ENCODE data around the gene NAT9.

NAT9 gene

DNA sequence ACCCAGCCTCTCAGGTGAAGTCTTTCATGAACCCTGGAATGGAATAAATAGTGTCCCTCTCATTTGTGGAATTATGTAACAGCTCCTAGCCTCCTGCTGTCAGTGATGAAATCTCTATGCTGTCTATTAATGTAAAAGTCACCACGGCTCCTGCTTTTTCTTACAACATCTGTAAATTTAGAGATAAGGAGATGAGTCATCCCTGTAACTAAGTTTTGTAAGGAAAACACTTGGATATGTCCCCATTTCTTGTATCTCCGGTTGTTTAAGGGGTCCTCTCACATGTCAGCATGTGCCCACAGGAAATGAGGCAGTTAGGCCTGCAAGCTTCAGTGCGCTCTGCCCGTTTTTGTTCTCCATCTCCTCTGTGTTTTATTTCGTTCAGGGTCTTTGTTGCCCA is 2.8 kb upstream of the NAT9 start:
- DNase-seq, result no peak

DNA sequence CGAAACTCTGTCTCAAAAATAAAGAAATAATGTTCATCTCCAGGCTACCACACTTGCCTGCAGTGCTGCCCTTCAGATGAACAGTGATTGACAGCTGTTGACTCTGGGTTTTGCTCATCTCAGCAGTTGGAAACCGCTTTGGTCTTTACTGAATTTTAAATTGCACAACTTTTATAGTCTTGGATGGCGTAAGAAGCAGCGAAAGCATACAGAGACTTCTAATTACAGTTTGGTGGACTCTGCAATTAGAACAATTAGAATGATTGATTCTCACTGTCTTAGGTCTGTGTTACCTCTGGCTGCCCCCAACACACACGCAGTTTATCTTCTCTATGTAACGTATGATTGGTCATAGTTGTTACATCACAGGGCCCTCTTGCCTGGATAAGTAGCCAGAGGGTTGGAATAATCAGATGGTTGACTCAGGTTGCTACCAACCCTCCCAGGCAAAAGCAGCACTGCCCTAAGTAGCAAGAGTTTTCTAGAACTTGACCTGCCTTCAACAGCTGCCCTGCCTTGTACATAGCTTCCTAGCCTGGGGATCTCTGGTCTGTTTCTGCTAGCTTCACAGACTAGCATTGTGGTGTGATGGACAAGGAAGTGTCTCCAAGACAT is 1.9 kb upstream of the NAT9 start:
- no peak for DNase-seq

DNA sequence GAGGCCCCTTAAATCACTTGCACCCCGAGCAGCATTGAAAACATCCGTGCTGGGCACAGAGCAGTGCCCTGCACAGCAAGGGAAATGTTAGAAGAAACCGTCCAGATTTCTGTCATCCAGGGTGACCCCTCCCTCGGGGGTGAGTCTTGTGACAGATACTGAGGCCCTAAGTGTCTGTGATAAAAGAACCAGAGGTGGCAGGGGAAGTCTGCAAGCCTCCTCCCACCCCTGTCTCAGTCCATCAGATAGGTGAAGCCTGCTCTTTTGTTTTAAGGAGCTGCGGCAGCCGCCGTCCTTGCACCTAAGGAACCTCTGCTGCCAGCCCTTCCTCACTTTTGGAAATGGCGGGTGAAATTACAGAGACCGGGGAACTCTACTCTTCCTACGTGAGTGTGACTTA is 845 bp upstream of the NAT9 start:
- no peak for DNase-seq

DNA sequence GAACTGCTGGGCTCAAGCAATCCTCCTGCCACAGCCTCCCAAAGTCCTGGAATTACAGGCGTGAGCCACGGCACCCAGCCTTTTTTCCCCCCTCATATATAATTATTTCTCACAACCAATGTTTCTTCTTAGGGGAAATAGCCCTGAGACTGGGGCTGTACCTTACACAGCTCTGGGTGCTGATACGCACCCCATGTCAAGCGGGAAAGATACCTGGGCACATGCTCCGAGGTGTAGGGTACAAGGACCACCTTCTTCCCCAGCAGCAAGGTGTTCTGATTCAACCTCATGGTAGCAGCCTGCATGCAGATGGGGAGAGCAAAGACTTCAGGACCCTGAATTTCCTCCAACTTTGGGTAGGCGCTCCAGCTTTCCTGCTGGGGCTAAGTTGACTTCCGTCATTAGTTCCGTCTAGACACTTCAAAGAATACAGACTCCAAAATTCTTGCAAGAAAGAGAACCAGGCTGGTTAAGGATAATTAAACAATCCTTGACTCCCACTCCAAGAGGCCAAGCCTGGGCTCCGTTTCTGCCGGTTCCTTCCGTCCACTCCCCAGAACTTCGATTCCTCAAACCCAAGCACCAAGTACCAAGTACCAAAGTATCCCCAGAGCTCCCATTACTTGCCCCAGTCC is 619 bp downstream of the NAT9 start:
- no peak for DNase-seq

DNA sequence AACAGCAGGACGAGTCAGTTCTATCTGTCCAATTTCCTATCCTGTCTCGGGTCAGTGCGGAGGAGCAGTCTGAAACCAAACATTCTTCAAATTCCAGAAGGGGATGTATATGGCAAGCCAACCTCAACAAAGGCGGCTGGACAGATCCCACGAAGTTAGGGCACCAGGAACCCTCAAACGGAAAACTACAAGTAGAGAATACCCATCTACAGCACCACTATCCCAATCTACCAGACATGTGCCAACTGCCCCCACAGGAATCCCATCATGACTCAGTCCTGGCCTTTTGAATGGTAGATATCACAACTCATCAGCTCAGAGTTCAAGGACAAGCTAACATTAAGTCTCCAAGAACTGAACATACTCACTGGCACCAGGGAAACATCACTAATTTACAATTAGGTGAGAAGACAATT is 2.3 kb downstream of the NAT9 start:
- DNase-seq, result no peak

GRCh38 chr17:74773414-74773813 is 2.7 kb downstream of the NAT9 start:
- no peak for DNase-seq

- no peak for DNase-seq
Measured at GRCh38 chr17:74772053-74772452, 4.1 kb downstream of the NAT9 start.

- no peak for DNase-seq
Measured at GRCh38 chr17:74771319-74771914, 4.7 kb downstream of the NAT9 start.

DNA sequence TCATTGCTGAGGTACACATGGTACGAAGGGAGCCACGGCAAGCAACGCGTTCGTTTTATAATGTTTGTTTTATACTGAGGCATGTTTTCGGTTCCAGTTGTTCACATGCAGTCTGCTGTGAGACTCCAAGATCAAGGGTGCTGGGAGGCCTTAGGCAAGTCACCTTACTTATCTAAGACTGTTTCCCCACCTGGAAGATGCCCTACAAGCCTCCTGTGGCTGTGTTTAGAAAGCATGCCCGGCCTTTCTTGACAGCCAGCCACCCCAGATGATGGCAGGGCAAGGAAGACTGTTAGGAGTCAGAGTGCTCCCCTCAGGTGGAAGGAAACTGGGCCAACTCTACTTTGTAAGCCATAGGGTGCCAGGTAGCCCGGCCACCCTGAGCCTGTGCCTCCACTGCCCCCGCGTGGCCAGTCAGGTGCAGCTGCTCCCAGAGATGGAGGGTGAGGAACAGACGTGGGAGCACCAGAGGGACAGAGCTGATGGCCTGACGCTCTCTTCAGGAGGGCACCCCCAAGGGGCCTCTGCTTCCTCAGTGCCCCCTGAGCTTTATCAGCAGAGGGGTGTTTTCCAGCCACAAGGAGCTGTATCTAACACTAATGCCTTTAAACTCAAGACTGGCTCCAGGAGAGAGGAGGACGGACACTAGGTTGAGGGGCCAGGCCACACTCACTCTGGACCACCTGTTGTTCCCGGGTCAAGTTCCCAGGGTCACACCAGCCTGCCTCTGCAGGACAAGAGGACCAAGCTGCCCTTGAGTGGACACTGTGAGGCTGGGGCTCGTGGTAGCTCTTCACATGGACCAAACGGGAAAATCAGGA is 5.4 kb downstream of the NAT9 start:
- DNase-seq, result peak; percentile 47

DNA sequence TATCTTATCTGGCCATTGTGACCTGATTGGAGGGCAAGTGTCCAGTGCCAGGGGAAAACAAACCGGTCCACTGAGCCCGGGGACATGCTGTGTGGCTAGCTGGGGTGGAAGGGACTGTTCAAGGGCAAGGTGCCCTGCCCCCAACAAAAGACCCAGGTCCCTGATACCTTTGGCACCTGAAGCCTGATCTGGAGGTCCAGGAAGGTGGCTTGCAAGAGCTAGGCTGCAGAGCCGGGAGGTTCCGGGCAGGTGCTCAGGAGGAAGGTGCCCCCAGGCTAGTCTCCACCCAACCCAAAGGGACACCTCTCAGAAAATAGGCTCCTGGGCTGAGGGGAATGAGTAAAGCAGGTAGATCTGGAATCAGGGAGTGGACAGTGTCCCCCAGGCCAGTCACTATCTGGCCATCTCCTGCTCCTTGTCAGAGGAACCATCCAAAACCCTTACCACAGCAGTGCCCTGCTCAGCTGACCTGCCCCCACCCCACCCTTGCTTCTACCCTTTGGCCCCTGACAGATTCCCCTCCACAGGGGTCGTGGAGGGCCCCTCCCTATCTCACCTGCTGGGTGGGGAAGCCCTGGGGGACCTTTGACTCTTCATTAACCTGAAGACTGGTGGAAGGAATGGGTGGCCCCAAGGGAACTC is 6.2 kb downstream of the NAT9 start:
- DNase-seq, result no peak

GRCh38 chr17:74769266-74769855 is 6.8 kb downstream of the NAT9 start:
- no peak for DNase-seq

- no peak for DNase-seq
Measured at GRCh38 chr17:74768763-74769114, 7.4 kb downstream of the NAT9 start.

DNA sequence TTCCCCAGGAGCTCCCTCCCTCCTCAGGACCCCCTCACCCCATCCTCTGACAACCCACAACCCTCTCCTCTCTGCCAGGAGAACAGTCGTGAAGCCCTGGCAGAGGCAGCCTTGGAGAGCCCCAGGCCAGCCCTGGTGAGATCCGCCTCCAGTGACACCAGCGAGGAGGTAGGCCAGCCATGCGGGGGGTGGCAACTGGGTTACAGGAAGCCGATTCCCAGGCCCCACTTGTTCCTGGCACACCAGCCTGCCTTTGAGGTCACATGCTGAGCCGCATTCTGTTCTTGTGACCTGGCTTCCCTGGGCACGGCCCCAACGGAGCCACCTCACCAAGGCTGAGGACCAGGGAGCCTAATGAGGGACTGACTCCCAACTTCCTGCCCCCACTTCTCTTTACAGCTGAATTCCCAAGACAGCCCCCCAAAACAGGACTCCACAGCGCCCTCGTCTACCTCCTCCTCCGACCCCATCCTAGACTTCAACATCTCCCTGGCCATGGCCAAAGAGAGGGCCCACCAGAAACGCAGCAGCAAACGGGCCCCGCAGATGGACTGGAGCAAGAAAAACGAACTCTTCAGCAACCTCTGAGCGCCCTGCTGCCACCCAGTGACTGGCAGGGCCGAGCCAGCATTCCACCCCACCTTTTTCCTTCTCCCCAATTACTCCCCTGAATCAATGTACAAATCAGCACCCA is 7.9 kb downstream of the NAT9 start:
- DNase-seq, result no peak

GRCh38 chr17:74767111-74767516 is 9.0 kb downstream of the NAT9 start:
- no peak for DNase-seq

GRCh38 chr17:74766413-74766812 is 9.7 kb downstream of the NAT9 start:
- no peak for DNase-seq

DNA sequence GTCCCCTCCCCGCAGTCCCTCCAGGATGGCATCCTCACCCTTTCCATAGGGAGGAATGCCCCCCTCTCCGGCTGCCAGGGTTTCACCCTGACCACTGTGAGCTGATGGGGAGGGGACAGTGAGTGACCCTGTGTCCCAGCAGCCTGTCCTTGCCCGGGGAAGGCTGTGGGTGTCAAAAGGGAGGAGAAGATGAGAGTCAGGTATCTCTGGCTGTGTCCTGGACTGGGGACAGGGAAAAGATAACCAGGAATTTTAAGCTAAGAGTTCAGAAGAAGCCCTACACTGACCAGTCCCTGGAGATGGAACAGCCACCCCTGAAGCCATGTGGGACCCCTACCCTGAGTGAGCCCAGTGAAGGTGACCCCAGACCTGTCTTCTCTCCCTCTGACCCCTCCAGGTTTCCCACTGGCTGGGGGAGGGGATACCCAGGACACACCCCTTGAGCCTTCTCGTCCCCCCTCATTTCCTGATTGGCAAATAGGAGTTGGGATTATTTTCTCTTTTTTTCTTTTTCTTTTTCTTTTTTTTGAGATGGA is 11.3 kb downstream of the NAT9 start:
- no peak for DNase-seq

DNA sequence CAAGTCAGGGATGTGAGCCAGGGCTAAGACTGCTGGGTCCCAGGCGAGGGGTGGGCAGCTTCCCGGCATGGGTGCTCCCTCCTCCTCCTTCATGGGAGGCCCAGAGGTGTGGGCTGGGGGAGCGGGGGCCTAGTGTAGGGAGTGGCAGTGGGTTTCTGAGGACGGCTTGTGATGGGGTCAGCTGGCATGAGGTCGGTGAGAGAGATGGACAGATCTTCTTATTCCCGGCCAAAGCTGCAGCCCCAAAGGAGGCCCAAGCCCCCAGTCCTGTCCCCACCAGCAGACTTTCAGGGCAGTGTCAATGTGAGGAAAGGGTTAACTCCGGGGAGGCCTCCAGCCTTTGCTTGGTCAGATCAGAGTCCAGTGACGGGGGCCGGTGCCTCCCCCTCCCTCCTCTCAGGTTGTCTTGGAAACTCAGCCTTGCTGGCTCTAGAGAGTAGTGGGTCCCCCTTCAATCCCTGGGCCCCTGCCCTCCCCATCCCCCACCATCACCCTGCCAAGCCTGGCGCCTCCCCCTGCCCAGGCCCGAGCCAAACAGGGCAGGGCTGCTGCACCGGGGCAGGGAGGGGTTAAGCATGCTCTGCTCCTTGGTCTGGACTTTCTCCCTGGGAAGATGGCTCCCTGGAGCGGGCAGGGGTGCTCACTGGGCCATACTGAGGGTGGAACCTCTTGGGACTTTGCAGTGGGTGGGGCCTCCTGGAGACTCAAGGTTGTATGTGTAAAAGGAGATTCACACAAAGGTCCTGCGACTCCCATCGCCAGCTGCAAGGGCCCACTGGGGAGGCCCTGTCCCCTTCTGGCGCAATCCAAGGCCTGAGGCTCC is 12.4 kb downstream of the NAT9 start:
- DNase-seq, result no peak

- no peak for DNase-seq
Measured at GRCh38 chr17:74761931-74762330, 14.2 kb downstream of the NAT9 start.

DNA sequence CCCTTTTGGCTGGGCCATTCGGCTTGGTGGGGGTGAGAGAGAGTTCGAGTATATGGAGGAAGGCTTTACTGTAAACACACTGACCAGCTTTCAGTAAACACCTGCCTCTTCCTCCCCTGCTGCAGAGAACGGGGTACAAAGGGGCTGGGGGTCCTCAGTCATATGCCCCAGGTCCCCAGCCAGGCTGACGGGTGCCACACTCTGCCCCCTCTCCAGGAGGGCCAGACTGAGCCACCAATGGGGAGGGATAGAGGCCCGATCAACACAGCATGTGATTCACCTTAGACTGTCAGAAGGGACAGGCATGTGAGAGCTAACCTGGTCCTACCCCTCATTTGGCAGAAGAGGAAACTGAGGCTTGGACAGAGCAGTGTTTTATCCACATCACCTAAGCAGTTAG is 14.7 kb downstream of the NAT9 start:
- no peak for DNase-seq

- DNase-seq, result no peak
Measured at GRCh38 chr17:74760404-74761105, 15.6 kb downstream of the NAT9 start.

DNA sequence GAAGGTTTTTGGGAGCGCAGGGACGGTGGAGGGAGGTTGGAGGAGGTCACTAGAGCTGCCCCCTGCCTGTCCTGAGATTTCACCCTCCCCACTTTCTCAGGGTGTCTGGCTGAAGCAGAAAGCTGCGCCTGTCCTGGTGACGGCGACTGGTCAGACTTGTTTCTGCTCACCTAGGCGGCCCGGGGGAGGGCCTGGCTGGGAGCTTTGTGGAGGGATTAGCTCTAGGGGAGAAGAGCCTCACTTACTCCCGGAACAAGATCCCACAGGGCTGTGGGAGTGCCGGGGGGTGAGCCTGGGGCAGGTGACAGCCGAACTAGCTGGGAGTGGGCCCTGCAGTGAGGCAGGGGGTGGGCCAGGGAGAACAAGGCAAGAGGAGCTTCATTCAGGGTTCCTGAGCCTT is 16.2 kb downstream of the NAT9 start:
- DNase-seq, result no peak

Measured in NCI-H1436 (cell line).